ENCODE measurements around the gene NCOR2. TPM values are rescaled to one million over a fixed set of nuclear protein-coding genes. Genes with fewer than 3 reads are reported as not detected.

The NCOR2 gene
- total and polyA plus RNA-seq, 10 of the 15 experiments (the other 5 are each of a cell fraction or from before 2014, with no cell fraction given): 0.43 to 179 (median 14.9) TPM

DNA sequence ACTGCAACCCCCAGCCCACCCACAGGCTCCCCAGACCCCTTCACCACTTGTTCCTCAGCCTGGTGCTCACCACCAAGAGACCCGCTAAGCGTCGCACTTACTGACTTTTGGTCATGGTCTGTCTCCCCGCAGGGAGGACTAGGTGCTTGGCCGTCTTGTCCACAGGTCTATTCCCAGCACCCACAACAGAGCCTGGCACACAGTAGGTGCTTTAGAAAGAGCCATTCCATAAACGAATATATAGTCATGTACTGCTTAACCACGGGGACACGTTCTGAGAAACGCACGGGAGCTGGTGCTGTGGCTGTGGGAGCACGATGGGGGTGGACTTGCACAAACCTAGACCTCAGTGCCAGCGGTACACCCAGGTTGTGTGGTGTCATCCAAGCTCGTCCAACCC is 34.0 kb downstream of the NCOR2 start:
- ChIA-PET POLR2A (no interaction called here), RAD21 (ENCODE audit: unreplicated experiment) (no interaction called here), SMC1A (ENCODE audit: uncharacterized antibody, unreplicated experiment) (no interaction called here), CTCF (no interaction called here)
- Histone ChIP-seq H3K4me3 (no peak overlapping the region), H3K27ac (ENCODE audit: control insufficient read depth, insufficient read depth) (no peak overlapping the region), H3K79me2 (ENCODE audit: control insufficient read depth, insufficient read depth, low read length) (peaks cover 46% of the 10 kb centered on the region), H3K9ac (ENCODE audit: control insufficient read depth, insufficient read depth, low read length) (no peak overlapping the region), H3K36me3 (ENCODE audit: control insufficient read depth in 2 of 2, insufficient read depth in 2 of 2, low read length in 1 of 2) (peaks cover 7 to 11% of the 10 kb centered on the region in 2 experiments; a peak in 3 of 4 replicates), H4K20me1 (ENCODE audit: control insufficient read depth, insufficient read depth) (peaks cover 7% of the 10 kb centered on the region), H3K4me1 (ENCODE audit: control insufficient read depth, insufficient read depth, low read length) (peaks cover under 1% of the 10 kb centered on the region; the same call in 1 of the 2 replicates), H3K4me2 (ENCODE audit: control insufficient read depth, insufficient read depth) (no peak overlapping the region), H3K27me3 (replicated peaks in 1 of 2; ENCODE audit: control insufficient read depth in 2 of 2, insufficient read depth in 2 of 2, low read length in 1 of 2) (no peaks in the 10 kb centered on the region), H2AFZ (ENCODE audit: control insufficient read depth, low read depth, low read length) (no peak overlapping the region), H3K9me3 (replicated peaks; ENCODE audit: control insufficient read depth, insufficient read depth, low read length) (no peaks in the 10 kb centered on the region)
- TF ChIP-seq, protein P1, sequence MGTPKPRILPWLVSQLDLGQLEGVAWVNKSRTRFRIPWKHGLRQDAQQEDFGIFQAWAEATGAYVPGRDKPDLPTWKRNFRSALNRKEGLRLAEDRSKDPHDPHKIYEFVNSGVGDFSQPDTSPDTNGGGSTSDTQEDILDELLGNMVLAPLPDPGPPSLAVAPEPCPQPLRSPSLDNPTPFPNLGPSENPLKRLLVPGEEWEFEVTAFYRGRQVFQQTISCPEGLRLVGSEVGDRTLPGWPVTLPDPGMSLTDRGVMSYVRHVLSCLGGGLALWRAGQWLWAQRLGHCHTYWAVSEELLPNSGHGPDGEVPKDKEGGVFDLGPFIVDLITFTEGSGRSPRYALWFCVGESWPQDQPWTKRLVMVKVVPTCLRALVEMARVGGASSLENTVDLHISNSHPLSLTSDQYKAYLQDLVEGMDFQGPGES (IDR thresholded peaks at IDR 0.05): no peak
- TF ChIP-seq, protein P2, sequence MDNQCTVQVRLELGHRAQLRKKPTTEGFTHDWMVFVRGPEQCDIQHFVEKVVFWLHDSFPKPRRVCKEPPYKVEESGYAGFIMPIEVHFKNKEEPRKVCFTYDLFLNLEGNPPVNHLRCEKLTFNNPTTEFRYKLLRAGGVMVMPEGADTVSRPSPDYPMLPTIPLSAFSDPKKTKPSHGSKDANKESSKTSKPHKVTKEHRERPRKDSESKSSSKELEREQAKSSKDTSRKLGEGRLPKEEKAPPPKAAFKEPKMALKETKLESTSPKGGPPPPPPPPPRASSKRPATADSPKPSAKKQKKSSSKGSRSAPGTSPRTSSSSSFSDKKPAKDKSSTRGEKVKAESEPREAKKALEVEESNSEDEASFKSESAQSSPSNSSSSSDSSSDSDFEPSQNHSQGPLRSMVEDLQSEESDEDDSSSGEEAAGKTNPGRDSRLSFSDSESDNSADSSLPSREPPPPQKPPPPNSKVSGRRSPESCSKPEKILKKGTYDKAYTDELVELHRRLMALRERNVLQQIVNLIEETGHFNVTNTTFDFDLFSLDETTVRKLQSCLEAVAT (IDR thresholded peaks at IDR 0.05): no peak
- TF ChIP-seq NFXL1 (IDR thresholded peaks at IDR 0.05; ENCODE audit: borderline replicate concordance) (no peak), BMI1 (IDR thresholded peaks at IDR 0.05; ENCODE audit: borderline replicate concordance) (no peak)
- TF ChIP-seq, protein P3, sequence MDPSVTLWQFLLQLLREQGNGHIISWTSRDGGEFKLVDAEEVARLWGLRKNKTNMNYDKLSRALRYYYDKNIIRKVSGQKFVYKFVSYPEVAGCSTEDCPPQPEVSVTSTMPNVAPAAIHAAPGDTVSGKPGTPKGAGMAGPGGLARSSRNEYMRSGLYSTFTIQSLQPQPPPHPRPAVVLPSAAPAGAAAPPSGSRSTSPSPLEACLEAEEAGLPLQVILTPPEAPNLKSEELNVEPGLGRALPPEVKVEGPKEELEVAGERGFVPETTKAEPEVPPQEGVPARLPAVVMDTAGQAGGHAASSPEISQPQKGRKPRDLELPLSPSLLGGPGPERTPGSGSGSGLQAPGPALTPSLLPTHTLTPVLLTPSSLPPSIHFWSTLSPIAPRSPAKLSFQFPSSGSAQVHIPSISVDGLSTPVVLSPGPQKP (IDR thresholded peaks at IDR 0.05; ENCODE audit: low read depth, low read length): no peak
- intact Hi-C loops (cut with micrococcal nuclease; ENCODE audit: unreplicated experiment): no loop called here
- no TSS peak for BruUV-seq (replicated peaks)
- ATAC-seq: no peak
- FAIRE-seq: no peak
- WGBS (ENCODE audit: insufficient coverage, insufficient replicate concordance, low lambda C conversion rate, missing lambda C conversion rate): 92% methylated on average over 12 of the region's 13 CpGs
- in situ Hi-C loops (cut with MboI): no loop called here
- no peak for DNase-seq (ENCODE audit: low read depth, low spot score)
